ENCODE data around the gene AEBP2. TPM values are rescaled to one million over a fixed set of nuclear protein-coding genes. Genes with fewer than 3 reads are reported as not detected.
"Not testable (repeated sequence)": the region's sequence is repeated elsewhere in the genome, so short reads cannot be mapped to it uniquely, and the experiment has no call there.

The AEBP2 gene
- total RNA-seq, 1 donor from 2014 or later, result 36.5 TPM

GRCh38 chr12:19415563-19415962 is 23.7 kb upstream of the AEBP2 start:
- Mint-ChIP-seq H3K4me3 (ENCODE audit: unreplicated experiment) (no peak overlapping the region), H3K4me1 (ENCODE audit: low read depth) (peaks cover 11% of the 10 kb centered on the region), H3K36me3 (ENCODE audit: low read depth) (no peaks in the 10 kb centered on the region), H3K9me3 (ENCODE audit: low read depth) (no peaks in the 10 kb centered on the region), H3K27ac (ENCODE audit: unreplicated experiment) (no peak overlapping the region), H3K27me3 (ENCODE audit: low read depth) (no peaks in the 10 kb centered on the region)
- DNase-seq (ENCODE audit: low spot score), result no peak
- TF ChIP-seq, protein P1, sequence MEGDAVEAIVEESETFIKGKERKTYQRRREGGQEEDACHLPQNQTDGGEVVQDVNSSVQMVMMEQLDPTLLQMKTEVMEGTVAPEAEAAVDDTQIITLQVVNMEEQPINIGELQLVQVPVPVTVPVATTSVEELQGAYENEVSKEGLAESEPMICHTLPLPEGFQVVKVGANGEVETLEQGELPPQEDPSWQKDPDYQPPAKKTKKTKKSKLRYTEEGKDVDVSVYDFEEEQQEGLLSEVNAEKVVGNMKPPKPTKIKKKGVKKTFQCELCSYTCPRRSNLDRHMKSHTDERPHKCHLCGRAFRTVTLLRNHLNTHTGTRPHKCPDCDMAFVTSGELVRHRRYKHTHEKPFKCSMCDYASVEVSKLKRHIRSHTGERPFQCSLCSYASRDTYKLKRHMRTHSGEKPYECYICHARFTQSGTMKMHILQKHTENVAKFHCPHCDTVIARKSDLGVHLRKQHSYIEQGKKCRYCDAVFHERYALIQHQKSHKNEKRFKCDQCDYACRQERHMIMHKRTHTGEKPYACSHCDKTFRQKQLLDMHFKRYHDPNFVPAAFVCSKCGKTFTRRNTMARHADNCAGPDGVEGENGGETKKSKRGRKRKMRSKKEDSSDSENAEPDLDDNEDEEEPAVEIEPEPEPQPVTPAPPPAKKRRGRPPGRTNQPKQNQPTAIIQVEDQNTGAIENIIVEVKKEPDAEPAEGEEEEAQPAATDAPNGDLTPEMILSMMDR (IDR thresholded peaks at IDR 0.05), result no peak

DNA sequence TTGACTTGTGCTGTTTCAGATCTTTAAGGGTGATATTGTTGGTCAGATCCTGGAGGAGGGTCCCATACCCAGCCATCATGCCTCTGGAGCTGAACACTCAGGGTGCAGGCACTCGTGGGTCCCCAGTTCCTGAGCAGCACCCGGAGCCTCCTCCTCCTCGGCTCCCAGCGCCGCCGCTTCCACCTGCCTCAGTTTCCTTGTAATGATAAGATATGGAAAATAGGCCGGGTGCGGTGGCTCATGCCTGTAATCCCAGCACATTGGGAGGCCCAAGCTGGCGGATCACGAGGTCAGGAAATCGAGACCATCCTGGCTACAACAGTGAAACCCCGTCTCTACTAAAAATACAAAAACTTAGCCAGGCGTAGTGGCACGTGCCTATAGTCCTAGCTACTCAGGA is 20.2 kb upstream of the AEBP2 start:
- no peak for DNase-seq (ENCODE audit: low spot score)
- H3K9me3 Mint-ChIP-seq (ENCODE audit: low read depth), result no peaks in the 10 kb centered on the region
- H3K4me3 Mint-ChIP-seq (ENCODE audit: unreplicated experiment), result no peak overlapping the region
- H3K27ac Mint-ChIP-seq (ENCODE audit: unreplicated experiment), result no peak overlapping the region
- H3K27me3 Mint-ChIP-seq (ENCODE audit: low read depth), result no peaks in the 10 kb centered on the region
- no peaks in the 10 kb centered on the region for H3K36me3 Mint-ChIP-seq (ENCODE audit: low read depth)
- TF ChIP-seq, protein P1 (IDR thresholded peaks at IDR 0.05), result no peak
- H3K4me1 Mint-ChIP-seq (ENCODE audit: low read depth), result no peaks in the 10 kb centered on the region

- no peak overlapping the region for H3K27ac Mint-ChIP-seq (ENCODE audit: unreplicated experiment)
- peak; percentile 18 for DNase-seq (ENCODE audit: low spot score)
- H3K4me3 Mint-ChIP-seq (ENCODE audit: unreplicated experiment), result no peak overlapping the region
- TF ChIP-seq, protein P1 (IDR thresholded peaks at IDR 0.05), result no peak
- no peaks in the 10 kb centered on the region for H3K9me3 Mint-ChIP-seq (ENCODE audit: low read depth)
- no peaks in the 10 kb centered on the region for H3K36me3 Mint-ChIP-seq (ENCODE audit: low read depth)
- H3K4me1 Mint-ChIP-seq (ENCODE audit: low read depth), result no peaks in the 10 kb centered on the region
- H3K27me3 Mint-ChIP-seq (ENCODE audit: low read depth), result no peaks in the 10 kb centered on the region
Observed at GRCh38 chr12:19421503-19422282, 17.6 kb upstream of the AEBP2 start.

GRCh38 chr12:19423166-19423930 is 15.9 kb upstream of the AEBP2 start:
- Mint-ChIP-seq H3K27me3 (ENCODE audit: low read depth) (no peaks in the 10 kb centered on the region), H3K4me1 (ENCODE audit: low read depth) (peaks cover 3% of the 10 kb centered on the region), H3K4me3 (ENCODE audit: unreplicated experiment) (no peak overlapping the region), H3K36me3 (ENCODE audit: low read depth) (no peaks in the 10 kb centered on the region), H3K27ac (ENCODE audit: unreplicated experiment) (no peak overlapping the region), H3K9me3 (ENCODE audit: low read depth) (no peaks in the 10 kb centered on the region)
- no peak for DNase-seq (ENCODE audit: low spot score)
- TF ChIP-seq, protein P1 (IDR thresholded peaks at IDR 0.05), result no peak

- no peaks in the 10 kb centered on the region for H3K9me3 Mint-ChIP-seq (ENCODE audit: low read depth)
- no peaks in the 10 kb centered on the region for H3K27me3 Mint-ChIP-seq (ENCODE audit: low read depth)
- no peak for DNase-seq (ENCODE audit: low spot score)
- TF ChIP-seq, protein P1 (IDR thresholded peaks at IDR 0.05), result no peak
- peaks cover 25% of the 10 kb centered on the region for H3K4me1 Mint-ChIP-seq (ENCODE audit: low read depth)
- no peak overlapping the region for H3K27ac Mint-ChIP-seq (ENCODE audit: unreplicated experiment)
- H3K4me3 Mint-ChIP-seq (ENCODE audit: unreplicated experiment), result no peak overlapping the region
- H3K36me3 Mint-ChIP-seq (ENCODE audit: low read depth), result peaks cover 1% of the 10 kb centered on the region
Observed at GRCh38 chr12:19428246-19428645, 11.0 kb upstream of the AEBP2 start.

- DNase-seq (ENCODE audit: low spot score); H3K4me3 Mint-ChIP-seq (ENCODE audit: unreplicated experiment); H3K27me3 Mint-ChIP-seq (ENCODE audit: low read depth); H3K9me3 Mint-ChIP-seq (ENCODE audit: low read depth); H3K27ac Mint-ChIP-seq (ENCODE audit: unreplicated experiment); H3K36me3 Mint-ChIP-seq (ENCODE audit: low read depth): not testable (repeated sequence)
- H3K4me1 Mint-ChIP-seq (ENCODE audit: low read depth), result peaks cover 25% of the 10 kb centered on the region
Observed at GRCh38 chr12:19429491-19429890, 9.8 kb upstream of the AEBP2 start.
